Measurements from ENCODE around the gene PICK1.

The PICK1 gene

DNA sequence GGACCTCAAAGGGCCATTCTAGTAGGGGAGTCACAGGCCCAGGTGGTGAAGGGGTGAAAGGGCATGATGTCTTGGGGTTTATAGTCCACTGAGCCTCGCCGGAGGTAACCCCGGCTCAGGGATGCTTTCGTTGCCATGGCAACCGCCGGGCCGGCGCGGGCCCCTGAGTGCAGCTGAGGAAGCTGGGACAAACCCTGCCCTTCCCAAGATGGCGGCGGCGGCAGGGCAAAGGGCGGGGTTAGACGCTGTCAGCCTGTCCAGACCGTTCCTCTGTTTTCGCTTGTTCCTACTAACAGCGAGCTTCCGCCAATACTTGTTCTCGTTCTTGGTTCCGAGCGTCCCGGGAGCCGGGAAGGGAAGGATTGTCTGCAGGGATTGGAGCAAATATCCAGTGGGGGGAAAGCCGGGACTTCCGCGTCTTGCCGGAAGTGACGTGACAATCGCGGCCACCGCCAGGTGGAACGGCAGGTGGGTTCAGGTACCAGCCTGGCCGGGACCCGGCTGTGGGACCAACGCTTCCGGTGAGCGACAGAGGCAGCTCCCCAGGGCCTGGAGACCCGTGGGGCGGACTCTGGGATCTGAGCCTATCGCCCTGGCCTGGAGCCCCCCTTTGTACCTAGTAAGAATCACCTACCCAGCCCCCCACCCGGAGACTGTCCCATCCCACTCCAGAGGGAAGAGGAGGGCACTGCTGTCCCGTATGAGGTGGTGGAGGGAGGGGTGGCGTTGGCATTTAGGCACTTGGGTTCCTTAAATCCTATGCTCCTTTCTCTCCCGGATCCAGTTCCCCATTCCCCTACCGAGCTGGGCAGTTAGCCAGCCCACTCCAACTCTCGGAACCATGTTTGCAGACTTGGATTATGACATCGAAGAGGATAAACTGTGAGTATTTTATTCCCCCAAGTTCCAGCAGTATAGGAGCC is at the start of gene PICK1:
Gene PICK1 (plus strand): TSS at position 436 of the 923 bp plus-strand sequence. CDS start 406 bp downstream, at position 842.
- peak; percentile 75 to 84 (median 78) for DNase-seq (ENCODE audit: low read depth in 3 of 3)

DNA sequence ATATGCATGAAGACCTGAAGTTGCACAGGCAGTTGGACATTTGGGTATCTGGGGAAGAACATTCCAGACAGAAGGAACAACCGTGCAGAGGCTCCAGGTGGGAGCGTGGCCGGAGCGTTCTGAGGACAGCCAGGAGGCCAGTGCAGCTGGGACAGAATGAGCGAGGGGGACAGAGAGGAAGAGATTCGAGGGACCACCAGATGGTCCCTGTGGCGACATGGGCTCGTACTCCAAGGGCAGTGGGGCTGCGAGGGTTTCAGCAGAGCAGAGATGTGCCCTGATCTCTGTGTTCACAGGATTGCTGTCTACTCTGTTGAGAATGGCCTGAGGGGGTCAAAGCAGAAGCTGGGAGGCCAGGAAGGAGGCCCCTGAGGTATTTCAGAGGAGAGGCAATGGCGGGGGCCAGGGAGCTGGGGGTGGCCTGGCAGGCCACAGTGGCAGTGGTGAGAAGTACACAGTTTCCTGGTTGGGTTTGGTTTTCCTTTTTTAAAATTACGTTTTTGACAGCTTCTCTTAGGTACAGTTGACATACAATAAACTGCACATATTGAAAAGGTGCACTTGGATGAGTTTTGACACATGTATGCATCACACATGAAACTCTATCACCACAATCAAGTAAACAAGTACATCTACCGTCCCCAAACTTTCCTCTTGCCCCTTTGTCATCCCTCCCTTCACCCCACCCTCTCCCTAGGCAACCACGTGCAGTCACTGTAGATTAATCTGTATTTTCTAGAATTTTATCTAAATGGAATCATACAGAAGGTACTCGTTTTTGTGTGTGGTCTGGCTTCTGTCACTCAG is 48.0 kb upstream of the PICK1 start:
- DNase-seq (ENCODE audit: low read depth in 3 of 3): no peak

DNA sequence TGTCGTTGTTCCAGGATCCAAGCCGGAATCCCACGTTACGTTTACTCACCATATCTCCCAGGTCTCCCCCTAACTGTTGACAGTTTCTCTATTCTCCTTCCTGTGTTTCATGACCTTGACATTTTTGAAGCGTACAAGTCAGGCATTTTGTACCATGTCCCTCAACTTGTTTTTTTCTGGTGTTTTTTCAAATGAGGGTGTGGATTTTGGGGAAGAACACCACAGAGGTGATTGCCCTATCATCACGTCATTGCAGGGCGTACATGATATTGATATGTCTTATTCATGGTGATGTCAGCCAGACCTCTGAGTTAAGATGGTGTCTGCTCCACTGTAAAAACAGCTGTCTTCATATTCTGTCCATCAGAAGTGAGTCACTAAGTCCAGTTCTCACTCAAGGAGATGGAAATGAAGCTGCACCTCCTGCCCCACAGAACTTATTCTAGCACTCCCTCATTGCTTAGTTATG is 44.6 kb upstream of the PICK1 start:
- no peak for DNase-seq (ENCODE audit: low read depth in 3 of 3)

DNA sequence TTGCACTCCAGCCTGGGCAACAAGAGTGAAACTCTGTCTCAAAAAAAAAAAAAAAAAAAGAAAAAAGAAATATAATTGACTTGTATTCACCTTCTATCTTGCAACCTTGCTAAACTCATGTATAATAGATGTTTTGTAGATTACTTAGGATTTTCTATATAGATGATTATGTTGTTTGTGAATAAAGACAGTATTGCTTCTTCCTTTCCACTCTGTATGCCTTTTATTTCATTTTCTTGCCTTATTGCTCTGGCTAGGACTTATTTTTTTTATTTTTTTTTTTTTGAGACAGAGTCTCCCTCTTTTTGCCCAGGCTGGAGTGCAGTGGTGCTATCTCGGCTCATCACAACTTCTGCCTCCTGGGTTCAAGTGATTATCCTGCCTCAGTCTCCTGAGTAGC is 43.1 kb upstream of the PICK1 start:
- no peak for DNase-seq (ENCODE audit: low read depth in 3 of 3)

DNA sequence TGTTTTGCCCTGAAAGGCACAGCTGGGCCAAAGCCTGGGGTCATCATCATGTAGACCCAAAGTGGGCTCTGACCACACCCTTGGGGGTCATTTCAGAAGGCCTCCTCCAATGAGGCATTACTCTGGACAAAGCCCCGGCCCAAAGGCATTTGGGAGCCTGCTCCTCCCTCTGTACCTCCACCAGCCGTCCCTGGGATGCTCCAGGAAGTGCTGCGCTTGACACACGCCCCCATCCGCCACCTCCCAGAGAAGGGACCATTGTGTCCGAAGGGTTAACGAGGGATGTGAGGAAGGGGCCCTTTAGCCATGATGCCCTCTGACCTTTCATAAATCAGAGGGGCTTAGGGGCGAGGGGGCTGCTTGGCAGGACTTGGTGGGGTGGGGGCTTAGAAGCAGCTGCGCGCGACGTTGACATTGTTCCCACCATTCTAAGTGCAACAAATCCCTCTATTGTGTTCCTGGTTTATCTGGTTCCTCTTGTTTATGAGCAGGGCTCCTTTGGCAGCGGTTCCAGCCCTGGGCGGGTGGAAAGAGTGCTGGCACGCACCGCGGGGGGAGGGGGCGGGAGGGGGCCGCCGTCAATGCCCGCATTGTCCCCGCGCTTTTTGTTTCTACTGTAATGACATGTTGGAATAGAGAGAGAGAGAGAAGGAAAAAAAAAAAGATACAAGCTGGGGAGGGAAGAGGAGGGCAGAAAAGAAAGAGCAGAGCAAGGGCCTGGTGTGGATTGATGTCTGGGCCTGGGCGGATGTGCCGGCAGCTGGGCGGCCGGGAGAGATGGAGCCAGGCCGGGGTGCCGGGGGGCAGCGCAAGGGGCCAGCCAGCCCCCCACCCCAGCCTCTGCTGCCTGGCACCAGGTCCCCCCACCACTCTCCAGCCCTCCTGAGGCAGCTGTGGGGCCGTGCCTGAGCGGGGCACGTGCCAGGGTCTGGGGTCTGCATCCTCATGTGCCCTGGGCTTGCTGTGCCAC is 40.7 kb upstream of the PICK1 start:
- DNase-seq (ENCODE audit: low read depth in 3 of 3): no peak

DNA sequence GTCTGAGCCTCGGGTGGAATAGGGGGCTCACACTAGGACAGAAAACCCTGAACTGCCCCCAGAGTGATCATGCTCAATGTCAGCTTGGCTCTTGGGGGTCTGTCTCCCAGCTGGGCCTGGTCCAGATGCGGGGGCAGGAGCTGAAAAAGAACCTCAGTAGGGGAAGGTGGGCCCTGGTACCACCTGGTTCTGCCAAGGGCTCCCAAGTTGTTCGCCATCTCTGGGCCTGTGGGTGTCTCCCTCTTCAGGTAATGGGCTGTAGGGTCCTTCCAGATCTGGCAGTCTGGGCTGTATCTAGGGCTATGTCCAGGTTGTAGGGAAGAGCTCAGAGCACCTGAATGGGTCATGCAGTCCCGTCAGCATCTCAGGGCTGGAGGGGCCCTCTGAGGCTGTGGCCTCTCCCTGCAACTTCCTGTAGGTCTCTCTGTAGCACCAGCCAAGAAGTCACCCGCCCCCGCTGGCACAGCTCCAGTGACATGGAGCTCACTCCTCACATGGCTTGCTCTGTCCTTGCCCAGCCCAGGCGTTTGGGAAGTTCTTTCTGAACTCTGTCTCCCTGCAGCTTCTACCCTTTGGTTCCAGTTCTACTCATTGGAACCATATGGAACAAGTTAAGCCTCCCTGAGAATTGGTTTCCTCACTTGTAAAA is 39.8 kb upstream of the PICK1 start:
- no peak for DNase-seq (ENCODE audit: low read depth in 3 of 3)

DNA sequence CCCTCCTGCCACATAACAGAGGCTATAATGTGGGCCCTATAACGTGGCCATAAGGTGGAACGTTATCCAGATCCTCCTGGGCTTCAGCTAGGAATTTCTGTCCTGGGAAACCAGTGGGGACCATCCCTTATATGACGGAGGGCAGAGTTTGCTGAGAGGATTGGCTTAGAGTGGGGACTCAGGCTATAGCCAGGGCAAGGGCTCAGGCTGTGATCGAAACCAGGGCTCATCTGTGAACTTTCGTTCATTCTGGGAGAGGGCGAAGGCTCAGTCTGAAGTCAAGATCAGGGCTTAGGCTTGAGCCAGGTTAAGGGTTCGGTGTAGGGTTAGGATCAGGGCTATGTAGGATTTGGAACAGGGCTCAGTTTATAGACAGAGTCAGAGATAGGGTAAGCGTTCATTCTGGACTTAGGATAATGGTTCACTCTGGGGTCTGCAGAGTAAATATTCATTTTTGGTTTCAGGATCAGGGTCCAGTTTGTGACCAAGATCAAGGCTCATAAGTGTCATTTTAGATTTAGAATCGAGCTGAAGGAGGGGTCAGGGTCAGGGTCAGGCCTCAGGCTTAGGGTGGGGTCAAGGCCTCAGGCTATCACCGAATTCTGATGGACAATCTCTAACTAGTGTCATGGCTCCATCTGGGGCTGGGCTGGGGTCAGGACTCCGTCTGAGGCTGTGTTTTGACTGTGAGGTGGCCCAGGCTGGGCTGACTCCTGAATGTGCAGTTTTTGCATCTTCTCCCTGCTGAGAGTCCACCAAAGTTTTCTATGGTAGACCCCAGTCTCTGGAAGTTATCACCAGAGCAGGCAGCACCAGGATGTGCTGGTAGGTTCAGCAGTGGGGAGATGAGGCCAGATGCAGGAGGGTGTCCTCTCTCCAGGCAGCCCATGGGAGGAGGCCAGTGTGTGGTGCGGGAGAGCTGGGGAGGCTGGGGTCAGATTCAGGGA is 39.0 kb upstream of the PICK1 start:
- no peak for DNase-seq (ENCODE audit: low read depth in 3 of 3)

DNA sequence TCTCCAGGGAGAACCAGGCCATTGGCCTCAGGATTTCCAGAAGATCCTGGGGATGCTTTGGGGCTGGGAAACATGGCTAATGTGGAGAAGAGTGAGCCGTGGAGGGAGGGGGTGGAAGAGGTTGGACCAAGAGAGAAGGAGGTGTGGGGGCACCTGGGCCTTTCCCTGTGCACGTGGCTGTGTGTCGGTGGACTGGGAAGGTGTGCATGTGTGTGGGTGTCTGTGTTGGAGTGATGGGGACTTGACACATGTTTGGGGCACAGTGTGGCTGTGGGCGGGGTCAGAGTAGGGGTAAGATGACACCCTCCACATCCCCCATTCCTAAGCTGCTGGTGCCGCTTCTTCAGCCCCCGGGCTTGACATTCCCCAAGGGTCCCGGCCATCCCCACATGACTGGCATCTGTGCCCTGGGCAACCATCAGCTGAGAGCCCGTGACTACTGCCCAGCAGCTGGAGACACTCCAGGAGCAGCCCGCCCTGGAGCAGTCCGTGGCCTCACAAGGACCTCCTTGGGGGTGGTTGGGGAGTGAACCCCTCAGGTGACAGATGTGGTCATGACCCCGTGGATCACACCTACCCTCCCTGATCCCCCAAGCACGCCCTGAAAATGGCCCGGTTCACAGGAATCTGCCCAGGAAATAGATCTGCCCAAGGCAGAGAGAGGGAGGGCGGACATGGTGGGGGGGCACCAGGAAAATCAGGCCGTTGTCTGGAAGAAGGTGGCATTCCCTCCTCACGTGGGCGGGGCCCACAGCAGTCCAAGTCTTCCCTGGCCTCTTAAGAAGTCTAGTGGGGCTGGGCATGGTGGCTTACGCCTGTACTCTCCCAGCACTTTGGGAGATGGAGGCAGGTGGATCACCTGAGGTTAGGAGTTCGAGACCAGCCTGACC is 38.0 kb upstream of the PICK1 start:
- DNase-seq (ENCODE audit: low read depth in 3 of 3): no peak

DNA sequence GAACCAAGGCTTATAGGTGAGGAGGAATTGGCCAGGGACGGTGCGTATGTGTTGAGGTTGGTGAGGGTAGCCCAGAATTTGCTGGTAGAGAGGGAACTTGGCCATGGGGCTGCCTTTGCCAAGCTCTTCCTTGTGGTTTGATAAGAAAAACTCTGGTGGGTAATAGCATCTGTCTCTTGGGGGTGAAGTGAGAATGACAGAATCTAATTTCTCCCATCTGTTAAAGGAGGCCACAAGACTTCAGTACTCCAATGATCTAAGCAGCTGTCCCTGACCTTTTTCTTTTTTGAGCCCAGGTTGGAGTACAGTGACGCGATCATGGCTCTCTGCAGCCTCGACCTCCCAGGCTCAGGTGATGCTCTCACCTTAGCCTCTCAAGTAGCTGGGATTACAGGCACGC is 36.0 kb upstream of the PICK1 start:
- DNase-seq (ENCODE audit: low read depth in 3 of 3): no peak

DNA sequence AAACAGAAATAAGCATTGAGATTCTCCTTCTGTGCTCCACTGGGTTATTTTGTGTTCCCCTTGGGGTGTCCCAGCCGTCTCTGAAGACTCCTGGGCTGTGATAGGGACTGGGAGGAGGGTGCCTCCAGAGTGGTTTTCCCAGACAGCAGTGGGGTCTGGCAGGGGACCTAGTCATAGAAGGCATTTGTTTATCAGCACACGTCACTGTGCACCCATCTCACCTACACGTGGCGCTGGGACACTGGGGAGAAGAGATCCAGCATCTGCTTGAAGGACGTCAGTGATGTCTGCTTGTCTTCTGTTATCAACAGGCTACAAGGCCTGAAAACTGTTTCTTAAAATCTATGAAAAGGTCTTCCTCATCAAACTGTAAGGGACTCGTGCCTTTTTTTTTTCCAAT is 34.2 kb upstream of the PICK1 start:
- DNase-seq (ENCODE audit: low read depth in 3 of 3): no peak

DNA sequence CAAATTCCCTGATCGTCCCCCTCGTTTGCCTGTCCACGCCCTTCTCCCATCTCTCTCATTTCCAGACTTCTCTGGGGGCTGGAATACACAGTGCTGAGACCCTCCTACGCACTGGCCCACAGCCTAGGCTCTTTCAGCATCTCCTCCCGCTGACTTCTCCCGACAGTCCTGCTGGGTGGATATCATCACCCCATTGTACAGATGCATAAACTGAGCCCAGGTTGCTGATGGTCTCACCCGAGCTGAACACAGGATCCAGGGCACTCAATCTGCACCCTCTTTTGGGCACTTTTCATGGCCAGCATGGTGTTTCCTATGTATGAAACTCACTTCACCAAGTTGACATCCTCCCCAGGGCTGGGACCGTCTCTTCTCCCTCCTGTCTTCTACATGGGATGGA is 31.7 kb upstream of the PICK1 start:
- no peak for DNase-seq (ENCODE audit: low read depth in 3 of 3)

DNA sequence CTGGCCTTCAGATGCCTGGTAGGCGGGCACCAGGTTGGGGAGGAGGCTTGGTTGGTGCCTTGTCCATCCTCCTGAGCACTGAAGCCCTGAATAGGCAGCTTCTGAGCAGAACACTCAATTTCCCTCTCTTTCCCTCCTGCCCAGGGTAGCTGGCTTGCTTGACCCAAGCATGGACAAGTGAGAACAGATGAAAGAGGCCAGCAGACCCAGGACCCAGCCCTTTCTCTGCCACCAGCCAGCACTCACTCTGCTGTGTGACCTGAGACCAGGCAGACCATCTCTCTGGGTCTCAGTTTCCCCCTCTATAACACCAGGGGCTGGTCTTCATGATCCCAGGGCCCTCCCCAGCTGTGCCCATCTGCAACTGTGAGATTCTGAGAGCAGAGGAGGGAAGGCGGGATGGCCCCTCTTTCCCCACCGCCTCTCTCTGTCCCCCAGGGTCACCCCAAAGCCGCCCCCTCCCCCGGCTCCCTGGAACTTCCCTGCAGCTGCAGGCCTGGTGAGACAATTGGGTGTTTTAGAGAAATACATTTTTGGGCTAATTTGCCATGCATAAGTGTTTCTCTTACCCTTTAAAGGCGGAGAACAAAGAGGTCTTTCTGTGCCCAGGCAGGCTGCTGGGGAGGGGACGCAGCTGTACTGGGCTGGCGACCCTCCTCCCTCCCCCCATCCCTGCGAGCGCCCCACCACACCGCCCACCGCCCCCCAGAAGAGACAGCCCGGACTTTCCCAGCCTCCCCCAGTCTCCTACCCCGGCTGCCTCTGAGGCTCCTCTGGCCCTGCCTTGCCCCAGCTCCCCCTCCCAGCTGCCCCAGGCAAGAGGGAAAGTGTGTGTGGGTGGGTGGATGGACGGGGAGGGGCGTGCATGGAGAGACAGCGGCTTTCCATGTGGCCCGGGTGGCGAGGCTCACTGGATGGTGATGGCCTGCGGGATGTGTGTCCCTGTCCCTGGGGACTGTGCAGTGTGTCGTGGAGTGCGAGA is 30.8 kb upstream of the PICK1 start:
- DNase-seq (ENCODE audit: low read depth in 3 of 3): no peak

DNA sequence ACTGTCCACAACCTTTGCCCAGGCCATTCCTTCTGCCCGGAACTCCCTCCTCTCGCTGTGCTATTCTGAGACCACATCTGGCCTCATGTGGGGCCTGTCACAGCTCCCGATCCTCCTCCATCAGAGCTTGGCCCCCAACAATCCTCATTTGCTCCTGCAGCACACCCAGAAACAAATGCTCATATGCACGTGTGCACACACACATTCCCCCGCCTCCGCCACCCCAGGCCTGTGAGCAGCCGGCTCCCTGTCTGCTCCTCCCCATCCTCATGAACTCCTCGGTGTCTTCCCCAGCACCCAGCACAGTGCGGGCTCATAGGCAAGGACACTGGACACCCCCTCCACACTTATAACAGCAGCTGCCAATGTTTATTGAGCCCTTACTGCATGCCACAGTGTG is 29.7 kb upstream of the PICK1 start:
- DNase-seq (ENCODE audit: low read depth in 3 of 3): no peak

DNA sequence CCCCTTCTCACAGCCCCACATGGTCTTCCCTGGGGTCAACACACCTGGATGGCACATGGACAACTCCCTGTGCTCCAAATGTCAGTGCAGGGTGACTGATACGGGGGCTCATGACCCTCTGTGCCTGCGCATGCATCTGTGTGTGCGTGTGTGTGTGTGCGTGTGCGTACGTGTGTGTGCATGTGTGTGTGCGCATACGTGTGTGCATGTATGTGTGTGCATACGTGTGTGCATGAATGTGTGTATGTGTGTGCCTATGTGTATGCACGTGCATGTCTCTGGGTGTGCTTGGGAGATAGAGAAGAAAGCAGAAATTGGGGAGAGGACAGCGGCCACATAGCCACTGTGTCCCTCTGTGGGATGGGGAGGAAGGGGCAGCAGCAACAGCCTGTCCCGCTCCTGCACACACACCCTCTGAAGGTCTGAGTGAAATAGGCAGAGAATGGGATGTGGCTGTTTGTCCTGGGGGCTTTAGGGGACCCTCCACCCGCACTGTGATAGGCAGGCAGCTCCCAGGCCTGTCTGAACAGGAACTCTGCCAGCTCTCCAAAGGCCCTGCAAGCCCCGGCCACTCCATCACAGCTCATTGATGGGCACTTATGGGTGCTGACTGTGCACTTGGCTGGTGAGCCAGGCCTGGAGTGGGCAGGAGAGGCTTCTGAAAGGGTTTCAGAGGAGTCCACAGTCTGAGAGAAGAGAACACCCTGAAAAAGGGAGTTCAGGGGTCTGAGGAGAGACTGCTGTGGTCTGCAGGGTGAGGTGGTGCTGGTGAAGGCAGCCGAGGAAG is 28.7 kb upstream of the PICK1 start:
- no peak for DNase-seq (ENCODE audit: low read depth in 3 of 3)

DNA sequence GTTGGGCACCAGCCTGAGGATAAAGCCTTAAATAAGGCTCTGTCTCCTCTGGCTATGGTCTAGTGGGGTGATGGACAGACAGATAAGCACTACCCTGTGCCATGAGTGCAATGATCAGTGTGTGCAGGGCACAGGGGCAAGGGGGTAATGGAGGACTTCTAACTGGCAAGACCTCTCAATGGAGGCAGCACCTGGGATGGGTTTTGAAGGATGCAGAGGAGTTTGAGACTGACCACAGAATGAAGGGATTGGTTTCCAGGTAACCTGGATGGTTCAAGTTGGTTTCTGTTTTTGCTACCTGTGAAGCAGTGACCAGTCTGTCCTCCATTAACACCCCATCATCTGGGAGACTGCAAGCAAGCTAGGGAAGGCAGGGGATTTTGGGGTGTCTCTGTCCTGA is 27.8 kb upstream of the PICK1 start:
- DNase-seq (ENCODE audit: low read depth in 3 of 3): no peak

DNA sequence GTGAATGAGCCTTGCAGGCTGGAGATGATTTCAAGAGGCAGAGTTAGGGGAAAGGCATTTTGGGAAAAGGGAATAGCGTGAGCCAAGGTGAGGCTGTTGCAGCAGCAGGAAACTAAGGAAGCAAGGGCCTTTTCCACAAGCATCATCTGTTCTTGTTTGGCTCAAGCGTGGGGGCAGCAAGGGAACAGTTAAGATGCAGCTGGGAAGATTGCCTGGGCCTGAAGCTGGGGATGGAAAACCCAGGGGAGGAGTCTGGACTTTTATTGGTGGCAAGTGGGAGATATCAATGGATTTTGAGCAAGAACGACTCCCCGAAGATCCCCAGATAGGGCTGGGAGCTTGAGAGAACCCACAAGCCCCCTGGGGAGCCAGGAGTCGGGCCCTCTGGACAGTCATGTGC is 27.3 kb upstream of the PICK1 start:
- DNase-seq (ENCODE audit: low read depth in 3 of 3): no peak

Data from stimulated activated CD4-positive, alpha-beta T cell treated with anti-CD3 and anti-CD28 coated beads, TNF-alpha, amount 100 ng/mL, for 48 hours (primary cell).